Activated CD4-positive, alpha-beta T cell treated with anti-CD3 and anti-CD28 coated beads, Interleukin-2, amount 50 U/mL, for 4 hours (primary cell): ENCODE data around the gene ANKRD40.
"Not testable (repeated sequence)": the region's sequence is repeated elsewhere in the genome, so short reads cannot be mapped to it uniquely, and the experiment has no call there.

ENCODE experiments used
- DNase-seq, 2 experiments: peaks; one replicate each; pipeline ENCODE4 v3.0.0-alpha.2; 2020

The ANKRD40 gene

DNA sequence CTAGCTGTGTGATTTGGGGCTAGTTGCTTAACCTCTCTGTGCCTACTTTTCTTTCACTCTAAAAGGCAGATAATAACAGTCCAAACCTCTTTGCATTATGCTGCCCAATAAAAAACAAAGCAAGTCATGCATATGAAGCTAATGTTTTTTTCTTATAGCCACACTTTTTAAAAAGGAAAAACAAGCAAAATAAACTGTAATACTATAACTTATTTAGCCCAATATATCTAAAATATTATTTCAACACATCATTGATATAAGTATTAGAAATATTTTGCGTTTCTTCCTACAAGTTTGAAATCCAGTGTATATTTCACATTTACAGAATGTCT lies 22.4 kb downstream of the ANKRD40 start:
- no peak for DNase-seq

DNA sequence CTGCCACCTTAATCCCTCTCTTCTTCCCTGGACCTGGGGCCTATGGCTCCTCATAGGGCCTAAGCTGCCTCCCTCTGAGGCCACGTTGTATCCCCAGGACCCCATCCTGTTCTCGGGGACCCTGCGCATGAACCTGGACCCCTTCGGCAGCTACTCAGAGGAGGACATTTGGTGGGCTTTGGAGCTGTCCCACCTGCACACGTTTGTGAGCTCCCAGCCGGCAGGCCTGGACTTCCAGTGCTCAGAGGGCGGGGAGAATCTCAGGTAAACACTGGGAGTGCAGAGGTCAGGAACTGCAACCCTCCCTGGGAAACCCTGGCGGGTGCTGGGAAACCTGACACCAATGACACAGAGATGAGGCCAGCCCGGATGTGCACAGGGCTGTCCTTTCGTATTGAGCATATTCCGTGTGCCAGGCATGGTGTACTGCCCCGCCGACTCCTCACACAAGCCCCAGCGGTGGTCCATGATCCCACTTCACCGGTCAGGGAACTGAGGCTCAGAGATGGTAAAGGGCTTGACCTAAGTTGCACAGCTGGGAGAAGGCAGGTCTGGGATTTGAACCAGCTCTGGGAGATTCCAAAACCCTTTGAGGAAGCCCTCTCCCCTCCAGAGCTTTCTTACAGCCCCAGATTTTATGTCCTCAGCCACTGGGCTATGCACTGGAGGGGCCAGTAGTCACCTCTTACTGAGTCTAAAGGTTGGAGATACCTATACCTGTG lies 22.9 kb downstream of the ANKRD40 start:
- DNase-seq, result no peak

GRCh38 chr17:50684288-50684611 lies 23.5 kb downstream of the ANKRD40 start:
- DNase-seq, result no peak

GRCh38 chr17:50683434-50684287 lies 24.1 kb downstream of the ANKRD40 start:
- no peak for DNase-seq

- DNase-seq, result no peak
Observed at GRCh38 chr17:50682938-50683337, 24.8 kb downstream of the ANKRD40 start.

DNA sequence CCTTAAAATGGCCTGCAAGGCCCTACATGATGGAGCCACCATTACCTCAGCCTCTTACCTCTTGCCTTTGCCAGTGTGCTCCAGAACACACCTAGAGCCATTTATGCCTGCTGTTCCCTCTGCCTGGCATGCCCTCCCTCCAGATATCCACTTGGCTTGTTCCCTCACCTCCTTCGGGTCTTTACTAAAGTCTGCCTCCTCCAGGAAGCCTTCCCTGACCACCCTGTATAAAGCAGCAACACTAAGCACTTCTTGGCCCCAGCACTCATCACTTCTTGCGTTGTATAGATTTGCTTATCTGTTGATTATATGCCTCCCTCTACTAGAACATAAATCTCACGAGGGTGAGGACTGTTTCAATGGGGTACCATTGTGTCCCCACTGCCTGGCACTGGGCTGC lies 25.3 kb downstream of the ANKRD40 start:
- no peak for DNase-seq

GRCh38 chr17:50681263-50682200 lies 26.2 kb downstream of the ANKRD40 start:
- no peak for DNase-seq

GRCh38 chr17:50680543-50681262 lies 27.0 kb downstream of the ANKRD40 start:
- not testable (repeated sequence) for DNase-seq

GRCh38 chr17:50680126-50680525 lies 27.6 kb downstream of the ANKRD40 start:
- DNase-seq, result no peak

GRCh38 chr17:50679008-50679544 lies 28.6 kb downstream of the ANKRD40 start:
- DNase-seq, result no peak

DNA sequence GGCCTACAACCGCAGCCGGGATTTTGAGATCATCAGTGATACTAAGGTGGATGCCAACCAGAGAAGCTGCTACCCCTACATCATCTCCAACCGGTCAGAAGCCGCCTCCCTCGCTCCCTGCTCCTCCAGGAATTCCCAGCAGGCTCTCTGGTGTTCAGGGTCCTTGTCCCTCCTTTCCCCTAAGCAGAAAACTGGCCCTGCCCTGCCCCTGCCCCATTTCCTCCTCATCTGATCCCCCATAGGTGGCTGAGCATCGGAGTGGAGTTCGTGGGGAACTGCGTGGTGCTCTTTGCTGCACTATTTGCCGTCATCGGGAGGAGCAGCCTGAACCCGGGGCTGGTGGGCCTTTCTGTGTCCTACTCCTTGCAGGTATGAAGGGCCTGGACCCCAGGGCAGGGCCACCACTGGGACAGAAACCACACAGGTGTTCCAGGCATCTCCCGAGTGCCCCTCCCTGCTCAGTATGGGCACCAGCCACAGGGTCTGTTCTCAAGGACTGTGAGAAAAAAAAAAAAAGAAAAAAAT lies 29.8 kb downstream of the ANKRD40 start:
- no peak for DNase-seq

DNA sequence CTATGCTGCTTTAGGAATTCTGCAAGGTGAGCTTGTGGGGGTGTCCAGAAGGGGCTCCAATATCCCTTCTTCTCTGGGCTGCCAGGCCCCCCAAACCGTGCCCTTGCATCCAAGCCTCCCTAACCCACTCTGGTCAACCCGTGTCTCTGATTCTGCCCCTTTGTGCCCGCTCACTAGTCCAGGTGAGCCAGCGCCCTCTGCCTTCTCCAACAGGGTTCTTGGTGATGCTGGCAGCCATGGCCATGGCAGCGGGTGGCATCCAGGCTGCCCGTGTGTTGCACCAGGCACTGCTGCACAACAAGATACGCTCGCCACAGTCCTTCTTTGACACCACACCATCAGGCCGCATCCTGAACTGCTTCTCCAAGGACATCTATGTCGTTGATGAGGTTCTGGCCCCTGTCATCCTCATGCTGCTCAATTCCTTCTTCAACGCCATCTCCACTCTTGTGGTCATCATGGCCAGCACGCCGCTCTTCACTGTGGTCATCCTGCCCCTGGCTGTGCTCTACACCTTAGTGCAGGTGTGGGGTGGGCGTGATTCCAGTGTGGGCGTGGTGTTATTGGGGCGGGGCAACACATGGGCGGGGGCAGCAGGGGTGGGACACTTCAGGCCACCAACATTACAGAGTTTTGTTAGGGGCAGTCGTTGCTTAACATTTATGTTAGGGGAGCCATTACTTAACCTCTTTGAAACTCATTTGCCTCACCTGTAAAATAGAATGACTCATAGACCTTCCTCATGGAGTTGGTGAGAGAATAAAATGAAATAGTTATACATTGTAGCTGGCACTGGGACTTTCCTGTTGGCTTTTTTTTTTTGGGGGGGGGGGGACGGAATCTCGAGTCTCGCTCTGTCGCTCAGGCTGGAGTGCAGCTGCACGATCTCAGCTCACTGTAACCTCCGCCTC lies 31.4 kb downstream of the ANKRD40 start:
- no peak for DNase-seq

DNA sequence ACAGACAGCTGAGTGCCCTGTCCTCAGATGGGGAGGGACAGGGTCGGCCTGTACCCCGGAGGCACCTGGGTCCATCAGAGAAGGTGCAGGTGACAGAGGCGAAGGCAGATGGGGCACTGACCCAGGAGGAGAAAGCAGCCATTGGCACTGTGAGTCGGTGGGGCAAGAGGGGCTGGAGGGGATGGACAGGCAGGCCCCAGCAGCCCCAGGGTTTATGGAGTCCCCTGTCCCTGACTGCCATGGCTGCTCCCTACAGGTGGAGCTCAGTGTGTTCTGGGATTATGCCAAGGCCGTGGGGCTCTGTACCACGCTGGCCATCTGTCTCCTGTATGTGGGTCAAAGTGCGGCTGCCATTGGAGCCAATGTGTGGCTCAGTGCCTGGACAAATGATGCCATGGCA lies 32.1 kb downstream of the ANKRD40 start:
- DNase-seq, result no peak

DNA sequence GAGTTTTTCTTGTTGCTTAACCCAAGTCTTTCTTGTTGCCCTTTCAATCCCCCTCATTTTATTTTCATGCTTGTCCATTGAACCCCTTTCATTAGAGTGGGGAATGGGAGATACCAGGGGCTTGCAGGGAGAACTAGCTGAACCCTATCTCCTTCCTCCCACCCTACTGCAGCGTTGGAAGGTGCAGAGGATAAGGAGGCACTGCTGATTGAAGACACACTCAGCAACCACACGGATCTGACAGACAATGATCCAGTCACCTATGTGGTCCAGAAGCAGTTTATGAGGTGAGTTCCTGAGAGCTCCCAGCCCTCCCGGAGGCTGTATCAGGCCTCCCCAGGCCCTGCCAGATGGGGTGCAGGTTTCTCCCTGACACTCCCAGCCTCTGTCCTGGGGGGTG lies 32.5 kb downstream of the ANKRD40 start:
- no peak for DNase-seq

- DNase-seq, result no peak
Observed at GRCh38 chr17:50672831-50673551, 34.7 kb downstream of the ANKRD40 start.

GRCh38 chr17:50672071-50672470 lies 35.6 kb downstream of the ANKRD40 start:
- DNase-seq, result no peak

DNA sequence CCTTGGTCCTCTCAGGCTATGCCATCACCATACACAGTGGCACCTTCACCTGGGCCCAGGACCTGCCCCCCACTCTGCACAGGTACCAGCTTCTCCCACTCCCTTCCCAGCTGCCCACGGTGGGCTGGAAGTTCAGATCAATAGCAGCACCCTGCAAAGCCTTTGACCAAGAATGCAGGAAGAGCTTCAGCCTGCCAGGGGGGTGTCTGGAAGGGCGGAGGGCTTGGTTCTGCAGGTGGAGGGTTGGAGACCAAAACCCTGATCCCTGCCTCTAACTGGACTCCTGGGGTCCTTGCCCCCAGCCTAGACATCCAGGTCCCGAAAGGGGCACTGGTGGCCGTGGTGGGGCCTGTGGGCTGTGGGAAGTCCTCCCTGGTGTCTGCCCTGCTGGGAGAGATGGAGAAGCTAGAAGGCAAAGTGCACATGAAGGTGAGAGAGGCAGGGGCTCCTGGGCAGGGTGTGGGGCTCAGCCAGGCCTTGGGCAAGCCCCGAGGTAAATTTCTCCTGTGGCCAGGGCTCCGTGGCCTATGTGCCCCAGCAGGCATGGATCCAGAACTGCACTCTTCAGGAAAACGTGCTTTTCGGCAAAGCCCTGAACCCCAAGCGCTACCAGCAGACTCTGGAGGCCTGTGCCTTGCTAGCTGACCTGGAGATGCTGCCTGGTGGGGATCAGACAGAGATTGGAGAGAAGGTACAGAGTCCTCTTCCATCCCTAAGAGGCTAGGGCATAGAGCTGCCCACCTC lies 38.7 kb downstream of the ANKRD40 start:
- DNase-seq, result no peak

DNA sequence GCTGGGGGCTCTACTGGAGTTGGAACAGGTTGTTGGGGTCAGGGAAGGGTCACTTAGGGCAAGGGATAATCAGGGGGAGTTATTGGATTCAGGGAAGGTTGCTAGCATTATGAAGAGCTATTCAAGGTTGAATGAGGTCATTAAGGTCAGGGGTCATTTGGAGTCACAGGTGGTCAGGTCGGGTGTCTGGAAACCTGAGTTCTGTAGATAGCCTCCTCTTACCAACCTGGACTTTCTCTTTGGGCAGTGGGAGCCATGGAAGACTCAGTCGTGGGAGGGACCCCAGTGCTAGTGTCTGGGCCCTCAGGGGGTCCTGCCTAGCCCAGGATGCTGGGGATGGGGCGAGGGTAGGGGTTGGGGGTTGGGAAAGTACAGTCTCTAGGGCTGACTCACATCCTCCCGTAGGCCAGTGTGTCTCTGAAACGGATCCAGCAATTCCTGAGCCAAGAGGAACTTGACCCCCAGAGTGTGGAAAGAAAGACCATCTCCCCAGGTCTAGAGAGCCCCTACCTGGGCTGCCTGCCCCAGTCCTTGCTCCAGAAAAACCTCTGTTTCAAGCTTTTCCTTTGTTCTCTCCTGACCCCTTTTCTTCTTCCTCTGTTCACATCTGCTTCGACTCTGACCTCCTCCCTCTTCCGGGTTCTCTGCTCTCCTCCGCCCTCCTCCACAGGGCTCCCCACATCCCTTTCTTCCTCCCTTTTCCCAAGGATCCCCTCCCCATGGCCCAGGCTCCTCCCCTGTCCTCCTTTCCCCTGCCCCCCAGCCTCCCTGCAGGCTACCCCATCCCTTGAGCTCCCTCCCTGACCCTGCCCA lies 39.5 kb downstream of the ANKRD40 start:
- DNase-seq, result no peak
